PFSK-1 (cell line): Measurements from ENCODE around the gene RNF152.

Experiments used
- FOXP2 ChIP-seq: optimal IDR thresholded peaks from 2 replicates; pipeline ENCODE3; 2011; ENCODE audit warnings: borderline replicate concordance, control low read depth, inconsistent platforms; ENCODE audit not compliant: insufficient read depth; ENCODE audit errors: extremely low read length, extremely low read depth
- POLR2AphosphoS5 ChIP-seq: IDR thresholded peaks from 2 replicates; pipeline ENCODE4 v1.6.1; 2012; ENCODE audit warnings: low read depth, mild to moderate bottlenecking, control low read depth, low read length, moderate library complexity
- SIN3A ChIP-seq: IDR thresholded peaks from 2 replicates; pipeline ENCODE4 v1.6.1; 2012; ENCODE audit warnings: mild to moderate bottlenecking, low read length, moderate library complexity, borderline replicate concordance; ENCODE audit not compliant: insufficient read depth
- TAF1 ChIP-seq: IDR thresholded peaks from 2 replicates; pipeline ENCODE4 v1.6.1; 2012; ENCODE audit warnings: low read length, control low read depth, borderline replicate concordance; ENCODE audit not compliant: insufficient read depth
- TF ChIP-seq, protein P1 (sequence below), 2 experiments: IDR thresholded peaks; 2 replicates each; pipeline versions ENCODE4 v1.6.1 to v1.8.0; 2011 to 2012; ENCODE audit warnings: low read depth in 2 of 2, low read length in 2 of 2, control low read depth in 1 of 2, inconsistent platforms in 1 of 2, mild to moderate bottlenecking in 1 of 2, moderate library complexity in 1 of 2; ENCODE audit not compliant: insufficient read depth in 1 of 2

The RNF152 gene

DNA sequence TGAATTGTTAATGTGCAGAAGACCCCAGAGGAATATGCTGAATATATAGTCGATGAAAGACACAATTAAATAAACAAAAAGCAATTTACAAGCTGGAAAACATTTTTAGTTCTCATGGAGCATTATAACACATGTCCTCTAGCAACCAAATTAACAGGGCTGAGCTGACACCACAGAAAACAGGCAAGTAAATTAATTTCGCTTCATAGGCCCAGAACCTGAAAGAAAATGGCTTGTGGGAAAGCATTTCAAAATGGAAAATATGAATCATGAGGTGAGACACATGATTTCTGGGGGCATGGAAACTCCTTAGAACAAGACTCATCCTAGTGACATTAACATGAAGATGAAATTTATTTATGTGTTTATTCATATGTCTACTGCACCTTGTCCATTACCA lies 25.0 kb upstream of the RNF152 start:
- no peak for TF ChIP-seq SIN3A
- no peak for TF ChIP-seq FOXP2
- TF ChIP-seq, protein P1, sequence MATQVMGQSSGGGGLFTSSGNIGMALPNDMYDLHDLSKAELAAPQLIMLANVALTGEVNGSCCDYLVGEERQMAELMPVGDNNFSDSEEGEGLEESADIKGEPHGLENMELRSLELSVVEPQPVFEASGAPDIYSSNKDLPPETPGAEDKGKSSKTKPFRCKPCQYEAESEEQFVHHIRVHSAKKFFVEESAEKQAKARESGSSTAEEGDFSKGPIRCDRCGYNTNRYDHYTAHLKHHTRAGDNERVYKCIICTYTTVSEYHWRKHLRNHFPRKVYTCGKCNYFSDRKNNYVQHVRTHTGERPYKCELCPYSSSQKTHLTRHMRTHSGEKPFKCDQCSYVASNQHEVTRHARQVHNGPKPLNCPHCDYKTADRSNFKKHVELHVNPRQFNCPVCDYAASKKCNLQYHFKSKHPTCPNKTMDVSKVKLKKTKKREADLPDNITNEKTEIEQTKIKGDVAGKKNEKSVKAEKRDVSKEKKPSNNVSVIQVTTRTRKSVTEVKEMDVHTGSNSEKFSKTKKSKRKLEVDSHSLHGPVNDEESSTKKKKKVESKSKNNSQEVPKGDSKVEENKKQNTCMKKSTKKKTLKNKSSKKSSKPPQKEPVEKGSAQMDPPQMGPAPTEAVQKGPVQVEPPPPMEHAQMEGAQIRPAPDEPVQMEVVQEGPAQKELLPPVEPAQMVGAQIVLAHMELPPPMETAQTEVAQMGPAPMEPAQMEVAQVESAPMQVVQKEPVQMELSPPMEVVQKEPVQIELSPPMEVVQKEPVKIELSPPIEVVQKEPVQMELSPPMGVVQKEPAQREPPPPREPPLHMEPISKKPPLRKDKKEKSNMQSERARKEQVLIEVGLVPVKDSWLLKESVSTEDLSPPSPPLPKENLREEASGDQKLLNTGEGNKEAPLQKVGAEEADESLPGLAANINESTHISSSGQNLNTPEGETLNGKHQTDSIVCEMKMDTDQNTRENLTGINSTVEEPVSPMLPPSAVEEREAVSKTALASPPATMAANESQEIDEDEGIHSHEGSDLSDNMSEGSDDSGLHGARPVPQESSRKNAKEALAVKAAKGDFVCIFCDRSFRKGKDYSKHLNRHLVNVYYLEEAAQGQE (IDR thresholded peaks at IDR 0.05; ENCODE audit: insufficient read depth in 1 of 2, low read depth in 2 of 2, low read length in 2 of 2), result no peak
- TF ChIP-seq POLR2AphosphoS5, result no peak

DNA sequence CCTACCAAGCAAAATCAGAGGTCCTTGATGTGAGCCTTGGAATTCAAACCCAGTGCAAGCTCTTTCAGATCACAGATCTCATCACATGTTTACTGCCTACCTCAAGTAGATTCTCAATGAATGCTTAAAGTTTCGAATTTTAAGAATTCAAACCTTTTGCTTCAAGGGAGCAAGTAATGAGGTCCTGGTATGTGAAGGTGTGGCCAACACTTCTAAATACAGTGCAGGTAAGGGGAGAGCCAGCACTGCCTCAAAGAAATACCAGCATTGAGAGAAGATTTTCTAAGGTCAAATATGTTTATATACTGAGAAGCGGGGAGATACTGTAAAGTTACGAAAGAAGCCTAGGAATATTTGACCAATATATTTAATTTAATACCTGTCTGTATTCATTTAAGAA lies 19.7 kb upstream of the RNF152 start:
- no peak for TF ChIP-seq TAF1
- no peak for TF ChIP-seq SIN3A
- TF ChIP-seq FOXP2, result no peak
- TF ChIP-seq, protein P1 (IDR thresholded peaks at IDR 0.05; ENCODE audit: insufficient read depth in 1 of 2, low read depth in 2 of 2, low read length in 2 of 2), result no peak
- no peak for TF ChIP-seq POLR2AphosphoS5

DNA sequence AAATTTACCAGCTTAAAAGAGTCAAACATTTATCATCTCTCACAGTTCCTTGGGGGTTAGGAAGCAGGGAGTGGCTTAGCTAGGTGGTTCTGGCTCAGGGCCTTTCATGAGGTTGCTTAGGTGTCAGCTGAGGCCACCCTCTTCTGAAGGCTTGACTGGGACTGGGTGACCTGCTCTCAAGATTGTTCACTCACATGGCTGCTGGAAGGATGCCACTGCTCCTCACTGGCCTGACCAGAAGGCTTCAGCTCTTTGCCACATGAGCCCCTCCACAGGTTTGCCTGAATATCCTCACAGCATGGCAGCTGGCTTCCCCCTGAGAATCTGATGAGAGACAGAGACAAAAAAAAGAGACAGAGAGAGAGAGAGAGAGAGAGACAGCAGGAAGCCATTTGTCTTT lies 17.3 kb upstream of the RNF152 start:
- TF ChIP-seq, protein P1 (IDR thresholded peaks at IDR 0.05; ENCODE audit: insufficient read depth in 1 of 2, low read depth in 2 of 2, low read length in 2 of 2), result no peak
- TF ChIP-seq FOXP2 (no peak), POLR2AphosphoS5 (no peak), TAF1 (no peak), SIN3A (no peak)

DNA sequence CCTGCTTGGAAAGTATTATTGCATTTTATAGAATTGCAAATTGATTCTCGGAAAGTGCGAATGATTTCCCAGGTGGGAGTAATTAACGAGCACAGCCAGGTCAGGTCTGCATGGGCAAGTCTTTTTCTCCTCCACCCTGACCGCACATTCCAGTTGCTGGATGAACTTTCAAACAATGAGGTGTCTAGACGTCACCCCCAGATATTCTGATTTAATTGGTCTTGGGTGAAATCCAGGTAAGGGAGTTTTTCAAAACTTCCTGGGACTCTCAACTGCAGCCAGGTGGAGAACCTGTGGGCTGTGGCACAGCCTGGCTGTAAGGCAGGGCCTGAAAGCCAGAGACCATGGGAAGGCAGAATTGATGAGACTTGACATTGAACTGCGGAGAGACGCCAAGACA lies 15.9 kb upstream of the RNF152 start:
- no peak for TF ChIP-seq FOXP2
- TF ChIP-seq TAF1, result no peak
- TF ChIP-seq POLR2AphosphoS5, result no peak
- TF ChIP-seq, protein P1 (IDR thresholded peaks at IDR 0.05; ENCODE audit: insufficient read depth in 1 of 2, low read depth in 2 of 2, low read length in 2 of 2), result no peak
- TF ChIP-seq SIN3A, result no peak

DNA sequence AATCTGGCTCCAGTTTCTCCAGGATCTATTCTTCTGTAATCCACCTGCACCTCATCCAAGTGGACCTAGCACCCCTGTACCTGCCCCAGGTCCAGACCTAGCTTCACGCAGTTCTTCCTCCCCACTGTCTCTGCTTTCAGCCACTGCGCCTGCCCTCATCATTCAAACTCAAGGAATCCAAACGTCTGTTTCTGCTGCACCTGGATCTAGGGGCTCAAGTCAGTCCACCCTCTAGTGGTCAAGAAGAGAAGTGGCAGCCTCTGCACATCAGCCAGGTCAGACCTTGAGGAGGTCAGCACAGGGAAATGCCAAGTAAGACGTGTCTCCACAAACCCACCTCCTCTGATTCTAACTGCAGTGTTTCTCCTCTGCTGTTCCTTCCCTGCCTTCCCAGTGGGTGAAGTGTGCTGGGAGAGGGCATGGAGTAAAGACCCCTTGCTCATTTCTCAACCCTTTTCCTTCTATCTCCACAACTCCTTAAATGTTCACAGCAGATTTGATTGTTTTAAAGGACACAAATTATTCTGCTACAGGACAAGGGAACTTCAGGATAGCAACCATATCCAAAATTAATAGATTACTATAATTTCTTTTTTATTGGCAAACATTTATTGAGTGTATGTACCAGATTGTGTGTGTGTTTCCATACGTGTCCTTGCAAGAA lies 8.6 kb upstream of the RNF152 start:
- TF ChIP-seq POLR2AphosphoS5, result no peak
- no peak for TF ChIP-seq TAF1
- TF ChIP-seq SIN3A, result no peak
- no peak for TF ChIP-seq FOXP2
- TF ChIP-seq, protein P1 (IDR thresholded peaks at IDR 0.05; ENCODE audit: insufficient read depth in 1 of 2, low read depth in 2 of 2, low read length in 2 of 2), result no peak
